ENCODE results near the gene ATP1B1. TPM values are rescaled to one million over a fixed set of nuclear protein-coding genes. Genes with fewer than 3 reads are reported as not detected.

The ATP1B1 gene
- total and polyA plus RNA-seq, 10 donors, result 3.1 to 101 (median 57.3) TPM

- DNase-seq, result peak; percentile 64
- Histone ChIP-seq H3K4me1 (no peaks in the 10 kb centered on the region), H3K27ac (no peak overlapping the region), H3K9me3 (no peaks in the 10 kb centered on the region), H3K27me3 (replicated peaks in 1 of 7) (no peaks in the 10 kb centered on the region), H3K4me3 (no peak overlapping the region), H3K36me3 (no peaks in the 10 kb centered on the region)
- 88 to 100% (median 91%) methylated on average over 5 of the region's 5 CpGs for WGBS, 5 donors
- intact Hi-C loops (cut with DNase I; ENCODE audit: low total_unique reads), result no loop called here
- TF ChIP-seq POLR2AphosphoS5 (IDR thresholded peaks at IDR 0.05), result no peak
- TF ChIP-seq, protein P1, sequence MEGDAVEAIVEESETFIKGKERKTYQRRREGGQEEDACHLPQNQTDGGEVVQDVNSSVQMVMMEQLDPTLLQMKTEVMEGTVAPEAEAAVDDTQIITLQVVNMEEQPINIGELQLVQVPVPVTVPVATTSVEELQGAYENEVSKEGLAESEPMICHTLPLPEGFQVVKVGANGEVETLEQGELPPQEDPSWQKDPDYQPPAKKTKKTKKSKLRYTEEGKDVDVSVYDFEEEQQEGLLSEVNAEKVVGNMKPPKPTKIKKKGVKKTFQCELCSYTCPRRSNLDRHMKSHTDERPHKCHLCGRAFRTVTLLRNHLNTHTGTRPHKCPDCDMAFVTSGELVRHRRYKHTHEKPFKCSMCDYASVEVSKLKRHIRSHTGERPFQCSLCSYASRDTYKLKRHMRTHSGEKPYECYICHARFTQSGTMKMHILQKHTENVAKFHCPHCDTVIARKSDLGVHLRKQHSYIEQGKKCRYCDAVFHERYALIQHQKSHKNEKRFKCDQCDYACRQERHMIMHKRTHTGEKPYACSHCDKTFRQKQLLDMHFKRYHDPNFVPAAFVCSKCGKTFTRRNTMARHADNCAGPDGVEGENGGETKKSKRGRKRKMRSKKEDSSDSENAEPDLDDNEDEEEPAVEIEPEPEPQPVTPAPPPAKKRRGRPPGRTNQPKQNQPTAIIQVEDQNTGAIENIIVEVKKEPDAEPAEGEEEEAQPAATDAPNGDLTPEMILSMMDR (IDR thresholded peaks at IDR 0.05 in 8 of 11, conservative IDR thresholded peaks at IDR 0.05 in 3 of 11), result no peak
- no peak for TF ChIP-seq POLR2A (IDR thresholded peaks at IDR 0.05)
Measured at GRCh38 chr1:169151338-169151837, 44.9 kb downstream of the ATP1B1 start.

GRCh38 chr1:169155675-169156074 is 49.2 kb downstream of the ATP1B1 start:
- H3K36me3 ChIP-seq, result no peaks in the 10 kb centered on the region
- 0 to 100% (median 94%) methylated on average over 1 of the region's 1 CpG for WGBS, 5 donors
- H3K4me3 ChIP-seq, result no peak overlapping the region
- TF ChIP-seq POLR2A (IDR thresholded peaks at IDR 0.05), result no peak
- H3K27ac ChIP-seq, result no peak overlapping the region
- intact Hi-C loops (cut with DNase I; ENCODE audit: low total_unique reads), result no loop called here
- DNase-seq, result no peak
- H3K9me3 ChIP-seq, result no peaks in the 10 kb centered on the region
- no peaks in the 10 kb centered on the region for H3K27me3 ChIP-seq (replicated peaks in 1 of 7)
- no peaks in the 10 kb centered on the region for H3K4me1 ChIP-seq

- Histone ChIP-seq H3K27ac (no peak overlapping the region), H3K9me3 (no peaks in the 10 kb centered on the region), H3K4me3 (no peak overlapping the region), H3K4me1 (no peaks in the 10 kb centered on the region), H3K36me3 (no peaks in the 10 kb centered on the region), H3K27me3 (replicated peaks in 1 of 7) (no peaks in the 10 kb centered on the region)
- TF ChIP-seq, protein P1 (IDR thresholded peaks at IDR 0.05 in 8 of 11, conservative IDR thresholded peaks at IDR 0.05 in 3 of 11), result no peak
- TF ChIP-seq POLR2AphosphoS5 (IDR thresholded peaks at IDR 0.05) (no peak), POLR2A (IDR thresholded peaks at IDR 0.05) (no peak)
- no peak for DNase-seq
- WGBS, 5 donors, result 81 to 97% (median 94%) methylated on average over 3 of the region's 3 CpGs
- intact Hi-C loops (cut with DNase I; ENCODE audit: low total_unique reads), result no loop called here
Measured at GRCh38 chr1:169156580-169156979, 50.1 kb downstream of the ATP1B1 start.

GRCh38 chr1:169160845-169161495 is 54.5 kb downstream of the ATP1B1 start:
- Histone ChIP-seq H3K27me3 (replicated peaks in 1 of 7) (no peaks in the 10 kb centered on the region), H3K9me3 (no peaks in the 10 kb centered on the region), H3K36me3 (peaks cover 0 to 7% (median 0%) of the 10 kb centered on the region in 6 donors), H3K4me3 (no peak overlapping the region), H3K4me1 (peaks cover 0 to 2% (median 0%) of the 10 kb centered on the region in 6 donors), H3K27ac (no peak overlapping the region)
- 93 to 99% (median 94%) methylated on average over 3 of the region's 3 CpGs for WGBS, 5 donors
- DNase-seq, result no peak
- TF ChIP-seq POLR2A (IDR thresholded peaks at IDR 0.05), result no peak
- TF ChIP-seq POLR2AphosphoS5 (IDR thresholded peaks at IDR 0.05), result no peak
- TF ChIP-seq, protein P1 (IDR thresholded peaks at IDR 0.05 in 8 of 11, conservative IDR thresholded peaks at IDR 0.05 in 3 of 11), result no peak
- intact Hi-C loops (cut with DNase I; ENCODE audit: low total_unique reads), result no loop called here

Measured in spleen (tissue), 11 donors.